HG02623 (cell line): ENCODE data around the gene PLEKHA4.

Source experiments
- ATAC-seq: cut with Tn5 transposase; IDR thresholded peaks from one replicate; pipeline ENCODE4 v1.9.1; 2021; ENCODE audit warnings: moderate library complexity; ENCODE audit not compliant: unreplicated experiment

Gene PLEKHA4

GRCh38 chr19:48830965-48831364 lies 37.5 kb downstream of the PLEKHA4 start:
- ATAC-seq: no peak

GRCh38 chr19:48830088-48830487 lies 38.3 kb downstream of the PLEKHA4 start:
- ATAC-seq: no peak

DNA sequence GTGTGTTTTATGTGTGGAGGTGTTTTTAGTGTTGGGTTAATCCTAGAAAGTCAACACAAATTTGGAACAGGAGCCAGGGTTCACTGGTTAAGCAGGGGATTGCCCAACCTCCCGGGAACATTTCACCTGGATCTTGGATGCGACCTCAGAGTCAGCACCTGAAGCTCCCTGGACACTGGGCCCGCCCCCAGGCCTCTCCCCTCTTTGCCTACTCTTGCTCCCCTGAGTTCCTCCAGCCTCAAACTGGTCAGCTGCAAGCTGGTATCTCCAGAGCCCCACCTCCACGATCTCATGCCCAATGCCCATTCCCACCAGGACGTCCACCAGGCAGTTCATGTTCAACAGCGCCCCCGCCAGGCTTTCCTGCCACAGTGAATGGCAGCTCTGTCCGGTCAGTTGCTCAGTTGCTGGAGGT lies 41.8 kb downstream of the PLEKHA4 start:
- no peak for ATAC-seq

- ATAC-seq: no peak
Observed at GRCh38 chr19:48822514-48822913, 45.9 kb downstream of the PLEKHA4 start.

DNA sequence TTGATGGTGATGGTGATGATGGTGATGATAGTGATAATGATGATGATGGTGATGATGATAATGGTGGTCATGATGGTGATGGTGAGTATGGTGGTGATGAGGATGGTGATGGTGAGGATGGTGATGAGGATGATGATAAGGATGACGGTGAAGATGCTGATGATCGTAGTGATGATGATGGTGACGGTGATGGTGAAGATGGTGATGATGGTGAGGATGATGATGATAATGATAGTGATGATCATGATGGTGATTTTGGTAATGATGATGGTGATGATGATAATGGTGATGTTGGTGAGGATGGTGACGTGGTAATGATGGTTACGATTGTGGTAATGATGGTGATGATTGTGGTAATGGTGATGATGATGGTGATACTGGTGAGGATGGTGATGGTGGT lies 46.8 kb downstream of the PLEKHA4 start:
- no peak for ATAC-seq

DNA sequence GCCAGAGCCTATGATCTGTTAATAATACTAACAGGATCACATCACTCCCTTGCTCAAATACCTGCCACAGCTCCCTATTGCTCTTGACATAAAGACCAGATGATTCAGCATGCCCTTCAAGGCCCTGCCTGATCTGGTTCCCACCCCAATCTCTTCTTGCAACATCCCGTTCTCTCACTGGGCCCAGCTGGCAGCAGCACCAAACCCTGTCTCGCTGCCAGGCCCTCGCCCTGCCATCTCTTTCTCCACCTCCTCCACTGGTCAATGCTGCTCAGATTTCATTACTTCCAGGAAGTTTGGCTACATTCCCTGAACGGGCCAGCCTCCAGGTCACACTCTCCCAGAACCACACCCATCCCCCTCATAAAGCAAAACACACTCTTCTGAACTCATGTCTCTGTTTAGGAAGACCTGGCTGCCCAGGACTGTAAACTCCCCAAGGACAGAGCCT lies 49.0 kb downstream of the PLEKHA4 start:
- no peak for ATAC-seq

GRCh38 chr19:48818234-48818820 lies 50.1 kb downstream of the PLEKHA4 start:
- no peak for ATAC-seq

DNA sequence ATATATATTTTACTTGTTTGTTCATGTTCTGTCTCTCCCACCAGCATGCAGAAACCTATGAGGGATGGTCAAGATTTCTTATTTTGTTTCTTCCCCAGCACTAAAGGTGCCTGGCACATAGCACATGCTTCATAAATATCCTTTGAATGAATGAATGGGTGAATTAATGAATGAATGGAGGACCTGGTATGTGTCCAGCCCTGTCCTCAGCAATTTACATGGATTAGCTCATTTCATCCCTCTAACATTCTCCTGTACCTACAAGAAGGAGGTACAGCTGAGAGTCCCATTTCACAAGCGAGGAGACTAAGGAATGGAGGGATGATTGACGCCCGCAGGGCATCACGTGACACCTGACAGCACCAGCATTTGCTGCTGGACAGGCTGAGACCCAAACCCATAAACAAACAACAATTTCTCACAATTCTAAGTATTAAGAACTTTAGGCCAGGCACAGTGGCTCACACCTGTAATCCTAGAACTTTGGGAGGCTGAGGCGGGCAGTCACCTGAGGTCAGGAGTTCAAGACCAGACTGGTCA lies 50.8 kb downstream of the PLEKHA4 start:
- ATAC-seq: no peak

DNA sequence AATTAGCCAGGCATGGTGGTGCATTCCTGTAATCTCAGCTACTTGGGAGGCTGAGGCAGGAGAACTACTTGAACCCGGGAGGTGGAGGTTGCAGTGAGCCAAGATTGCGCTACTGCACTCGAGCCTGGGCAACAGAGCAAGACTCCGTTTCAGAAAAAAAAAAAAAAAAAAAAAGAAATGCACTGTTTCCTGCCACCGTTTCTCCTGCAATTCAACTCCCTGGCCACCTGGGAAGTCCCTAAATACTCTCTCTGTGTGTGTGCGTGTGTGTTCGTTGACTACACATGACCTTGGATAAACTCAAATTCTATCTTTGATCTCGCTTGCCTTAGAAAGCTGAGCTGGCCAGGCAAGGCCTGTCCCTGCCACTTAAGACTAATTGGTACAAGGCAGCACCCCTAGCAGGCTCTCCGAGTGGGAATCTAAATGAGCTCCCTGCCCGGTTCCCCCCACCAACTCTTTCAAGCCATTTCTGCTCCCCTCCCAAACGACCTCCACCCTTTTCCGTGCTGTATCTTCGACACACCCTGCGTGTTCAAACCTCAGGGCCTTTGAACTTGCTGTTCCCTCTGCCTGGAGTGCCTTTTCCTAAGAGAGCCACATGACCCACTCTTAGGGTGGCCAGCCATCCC lies 52.4 kb downstream of the PLEKHA4 start:
- ATAC-seq: no peak

GRCh38 chr19:48814895-48815294 lies 53.5 kb downstream of the PLEKHA4 start:
- no peak for ATAC-seq

DNA sequence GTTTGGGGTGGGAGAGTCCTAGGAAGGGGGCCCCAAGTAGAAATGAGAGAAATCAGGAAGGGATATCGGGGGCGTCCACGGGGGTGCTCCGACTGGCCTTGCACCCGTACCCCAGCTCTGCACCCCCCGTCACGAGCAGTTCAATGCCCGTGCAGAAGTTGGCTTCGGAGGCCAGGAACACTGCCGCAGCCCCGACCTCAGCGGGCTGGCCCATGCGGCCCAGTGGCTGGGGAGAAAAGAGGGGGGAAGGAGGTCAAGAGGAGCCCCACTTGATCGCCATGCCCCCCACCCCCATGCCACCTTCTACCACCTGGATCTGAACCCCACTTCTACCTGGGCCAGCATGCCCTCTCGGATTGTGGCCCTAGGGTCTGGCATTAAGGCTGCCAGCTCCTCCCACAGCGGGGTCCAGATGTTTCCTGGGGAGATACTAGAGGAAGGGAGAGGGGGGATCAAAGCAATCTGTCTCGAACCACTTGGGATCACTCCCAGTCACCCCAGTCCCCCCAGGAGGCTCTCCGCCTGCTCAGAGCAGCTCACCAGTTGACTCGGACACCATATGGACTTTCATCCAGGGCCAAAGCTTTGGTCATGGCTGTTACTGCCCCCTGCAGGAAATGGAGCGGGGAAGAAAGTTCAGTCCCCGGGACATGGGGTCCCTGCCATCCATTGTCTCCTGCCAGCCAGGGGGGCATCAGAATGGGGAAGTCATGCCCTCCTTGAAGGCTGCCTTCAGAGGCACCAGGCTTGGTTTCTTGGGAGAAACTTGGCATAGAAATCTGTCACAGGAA lies 55.1 kb downstream of the PLEKHA4 start:
- ATAC-seq: no peak

GRCh38 chr19:48812094-48812929 lies 56.1 kb downstream of the PLEKHA4 start:
- peak; percentile 50 for ATAC-seq

DNA sequence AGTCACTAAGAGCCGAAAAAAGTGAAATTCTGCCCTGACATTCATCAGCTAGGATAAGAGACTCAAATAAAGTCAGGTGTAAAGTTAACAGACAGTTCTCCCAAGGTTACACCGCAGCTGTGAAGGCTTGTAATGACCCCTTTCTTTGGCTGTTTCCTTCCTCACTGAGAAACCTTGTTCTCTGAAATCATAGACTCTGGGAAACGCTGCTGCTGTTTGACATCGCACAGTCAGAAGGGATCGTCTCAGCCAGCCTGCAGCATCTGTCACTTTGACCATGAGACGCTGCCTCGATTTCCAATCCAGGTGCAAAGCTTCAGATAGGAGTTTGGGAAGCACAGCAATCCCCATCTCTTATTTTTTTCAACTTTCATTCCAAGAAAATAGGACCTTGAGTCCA lies 58.3 kb downstream of the PLEKHA4 start:
- no peak for ATAC-seq

DNA sequence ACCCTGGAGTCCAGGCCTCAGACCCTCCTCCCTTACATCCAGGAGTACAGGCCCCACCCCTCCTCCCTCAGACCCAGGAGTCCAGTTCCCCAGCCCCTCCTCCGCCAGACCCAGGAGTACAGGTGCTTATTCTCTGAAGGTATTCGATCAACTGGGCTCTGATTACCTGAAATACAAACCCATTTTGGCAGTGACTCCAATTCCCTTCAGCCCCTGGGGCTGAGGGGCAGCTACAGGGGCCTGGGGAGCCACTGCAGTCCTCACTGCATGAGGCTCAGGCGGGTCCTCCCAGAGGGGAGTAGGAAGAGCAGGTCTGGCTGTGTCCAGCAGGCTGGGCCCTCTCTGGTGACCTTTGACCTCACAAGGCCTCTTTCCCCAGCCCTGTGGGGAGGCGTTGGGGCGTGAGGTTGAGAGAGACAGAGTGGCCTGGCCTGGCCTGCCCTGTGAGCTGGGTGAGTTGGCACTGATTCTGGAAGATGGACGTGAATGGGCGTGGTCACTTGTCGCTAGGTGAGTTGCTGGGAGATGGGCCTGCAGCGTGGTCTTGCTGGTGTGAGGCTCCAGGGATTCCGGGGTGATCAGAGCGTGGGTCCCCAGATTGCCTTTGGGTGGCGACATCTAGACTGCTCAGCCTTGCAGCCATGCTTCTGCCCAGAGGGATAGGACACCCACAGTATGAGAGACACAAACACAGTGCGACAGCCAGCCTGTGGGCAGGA lies 60.7 kb downstream of the PLEKHA4 start:
- no peak for ATAC-seq

GRCh38 chr19:48806818-48807589 lies 61.4 kb downstream of the PLEKHA4 start:
- no peak for ATAC-seq

DNA sequence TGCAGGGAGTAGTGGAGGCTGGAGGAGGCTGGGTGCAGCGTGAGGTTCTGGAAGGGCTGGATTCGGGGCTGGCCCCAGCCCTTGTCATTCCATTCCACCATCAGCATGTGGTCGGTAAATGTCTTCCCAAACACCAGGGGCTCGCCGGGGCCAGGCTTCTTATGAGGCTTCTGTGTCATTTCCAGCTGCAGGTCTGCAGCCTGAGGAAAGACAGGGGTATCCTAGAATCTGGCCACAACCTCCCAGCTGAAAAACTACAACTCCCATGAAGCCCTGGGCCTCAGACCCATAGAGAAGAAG lies 61.9 kb downstream of the PLEKHA4 start:
- no peak for ATAC-seq

GRCh38 chr19:48805452-48805851 lies 63.0 kb downstream of the PLEKHA4 start:
- ATAC-seq: no peak

DNA sequence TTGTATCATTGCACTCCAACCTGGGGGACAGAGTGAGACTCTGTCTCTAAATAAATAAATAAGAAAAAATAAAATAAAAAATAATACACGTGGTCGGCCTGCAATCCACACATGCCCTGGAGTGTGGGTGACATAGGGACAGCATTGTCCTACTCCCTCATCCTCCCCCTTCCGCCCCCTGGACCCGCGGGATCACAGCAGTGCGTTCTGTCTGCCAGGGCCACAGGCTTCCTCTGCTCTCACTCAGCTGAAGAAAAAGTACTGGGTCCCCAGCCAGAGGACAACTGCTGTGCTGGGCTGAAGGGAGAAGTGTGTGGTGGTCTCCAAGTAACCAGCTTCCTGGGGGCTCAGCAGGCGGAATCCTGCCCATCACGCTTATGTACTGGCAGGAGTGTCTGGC lies 63.9 kb downstream of the PLEKHA4 start:
- no peak for ATAC-seq

- no peak for ATAC-seq
Observed at GRCh38 chr19:48802623-48803022, 65.8 kb downstream of the PLEKHA4 start.
